DMS114 treated with DMSO at 0.1 percent for 48 hours (cell line): ENCODE data around the gene RGS6.
"Not testable (repeated sequence)": the region's sequence is repeated elsewhere in the genome, so short reads cannot be mapped to it uniquely, and the experiment has no call there.

Experiments used
- DNase-seq: peaks from one replicate; lab custom pipeline; 2025; ENCODE audit not compliant: unreplicated experiment; lab: John Stamatoyannopoulos, UW

The RGS6 gene

GRCh38 chr14:71932229-71932981 is at the start of gene RGS6:
RGS6 (plus strand) TSS chr14:71932429.
- DNase-seq: no peak

DNA sequence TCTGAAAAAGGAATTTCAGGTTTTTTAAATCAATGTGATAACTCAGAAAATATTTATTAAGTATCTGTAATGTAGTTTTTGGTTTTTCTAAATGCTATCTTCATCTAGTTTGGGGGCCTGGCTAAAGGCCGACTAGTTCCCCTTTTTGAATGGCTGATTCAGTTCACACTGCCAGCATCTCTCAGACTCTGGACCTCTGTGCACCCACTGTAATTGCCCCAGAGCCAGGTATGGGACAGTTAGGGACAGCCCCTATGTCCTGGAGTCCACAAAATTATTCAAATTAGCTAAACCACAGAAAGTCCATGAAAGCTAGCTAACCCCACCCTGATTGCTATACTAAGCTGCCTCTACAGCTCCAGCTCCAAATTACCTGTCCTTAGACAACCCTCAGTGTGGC is 49.1 kb upstream of the RGS6 start:
- DNase-seq: no peak

- no peak for DNase-seq
Measured at GRCh38 chr14:71885301-71885700, 46.9 kb upstream of the RGS6 start.

DNA sequence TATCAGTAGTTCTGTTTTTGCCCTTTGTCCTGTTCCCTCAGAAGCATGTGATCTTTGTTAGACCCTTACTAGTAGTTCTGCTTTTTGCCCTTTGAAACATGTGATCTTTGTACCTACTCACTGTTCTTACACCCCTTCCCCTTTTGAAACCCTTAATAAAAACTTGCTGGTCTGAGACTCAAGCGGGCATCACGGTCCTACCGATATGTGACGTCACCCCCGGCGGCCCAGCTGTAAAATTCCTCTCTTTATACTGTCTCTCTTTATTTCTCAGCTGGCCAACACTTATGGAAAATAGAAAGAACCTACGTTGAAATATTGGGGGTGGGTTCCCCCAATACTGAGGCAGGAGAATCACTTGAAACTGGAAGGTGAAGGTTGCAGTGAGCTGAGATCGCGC is 44.4 kb upstream of the RGS6 start:
- not testable (repeated sequence) for DNase-seq

- no peak for DNase-seq
Measured at GRCh38 chr14:71890541-71890940, 41.7 kb upstream of the RGS6 start.

DNA sequence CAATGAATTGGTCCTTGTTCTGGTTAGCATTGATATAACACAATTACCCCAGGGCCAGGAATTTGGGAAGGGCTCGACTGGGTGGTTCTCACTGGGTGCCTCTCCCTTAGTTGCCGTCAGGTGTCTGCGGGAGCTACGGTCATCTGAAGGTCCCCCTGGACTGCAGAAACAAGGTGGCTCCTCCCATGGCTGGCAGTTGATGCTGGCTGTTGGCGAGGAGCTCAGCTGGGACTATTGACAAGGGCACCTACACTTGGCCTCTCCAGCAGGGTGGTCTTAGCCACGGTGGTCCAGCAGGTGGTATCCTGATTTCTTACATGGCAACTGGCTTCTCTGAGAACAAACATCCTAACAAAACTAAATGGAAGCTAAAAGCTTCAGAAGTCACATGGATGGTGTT is 41.0 kb upstream of the RGS6 start:
- no peak for DNase-seq

DNA sequence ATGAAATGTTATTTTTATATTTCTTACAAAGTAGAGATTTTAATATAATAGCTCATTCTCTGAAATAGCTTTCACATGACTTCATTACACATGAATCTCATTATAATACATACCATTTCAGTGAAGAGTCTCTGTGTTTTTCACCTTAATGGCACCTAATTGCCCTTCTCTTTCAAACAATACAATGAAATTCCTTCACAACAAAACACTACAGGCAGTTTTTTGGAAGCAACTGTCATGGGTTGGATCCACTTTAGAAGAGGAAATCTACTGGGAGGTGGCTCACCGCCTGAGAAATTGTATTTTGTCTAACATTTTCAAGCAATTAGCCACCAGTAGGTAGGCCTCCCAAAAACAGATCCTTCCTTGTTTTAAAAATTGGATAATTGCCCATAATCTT is 40.3 kb upstream of the RGS6 start:
- no peak for DNase-seq

DNA sequence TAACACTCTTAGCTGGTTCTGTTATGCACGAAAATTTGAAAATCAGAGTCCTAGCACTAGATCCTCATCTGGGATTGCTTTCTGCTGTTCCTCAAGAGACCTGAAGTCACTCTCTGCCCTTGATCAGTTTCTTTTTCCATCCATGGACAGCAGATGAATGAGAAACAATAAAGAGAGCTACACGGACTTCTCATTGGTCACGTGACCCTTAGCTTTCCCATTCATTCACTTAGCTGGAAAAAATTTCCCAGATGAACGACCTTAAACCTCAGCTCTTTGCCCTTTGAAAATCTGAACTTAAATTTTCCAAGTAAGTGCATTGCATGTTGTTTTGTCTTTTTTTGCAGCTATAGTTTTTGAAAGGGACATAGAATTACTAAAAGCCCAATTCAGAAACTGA is 27.2 kb upstream of the RGS6 start:
- DNase-seq: no peak

DNA sequence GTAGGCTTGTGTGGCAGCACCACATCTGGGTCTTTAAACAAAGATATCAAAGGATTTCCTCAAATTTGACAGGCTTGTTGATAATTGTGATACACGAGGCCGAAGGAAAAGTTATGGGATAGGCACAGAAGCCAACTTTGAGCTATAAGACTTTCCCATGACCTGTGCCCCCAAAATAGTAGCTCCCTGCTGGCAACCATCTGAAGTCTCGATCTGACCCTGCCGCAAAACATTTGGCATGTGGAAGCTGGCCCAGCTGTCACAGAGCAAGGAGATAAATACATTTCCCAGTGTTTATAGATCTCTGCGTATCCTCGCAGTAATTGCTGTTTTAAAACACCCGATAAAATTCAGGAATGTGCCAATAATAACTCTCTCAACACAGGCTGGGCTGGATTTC is 26.4 kb upstream of the RGS6 start:
- no peak for DNase-seq

DNA sequence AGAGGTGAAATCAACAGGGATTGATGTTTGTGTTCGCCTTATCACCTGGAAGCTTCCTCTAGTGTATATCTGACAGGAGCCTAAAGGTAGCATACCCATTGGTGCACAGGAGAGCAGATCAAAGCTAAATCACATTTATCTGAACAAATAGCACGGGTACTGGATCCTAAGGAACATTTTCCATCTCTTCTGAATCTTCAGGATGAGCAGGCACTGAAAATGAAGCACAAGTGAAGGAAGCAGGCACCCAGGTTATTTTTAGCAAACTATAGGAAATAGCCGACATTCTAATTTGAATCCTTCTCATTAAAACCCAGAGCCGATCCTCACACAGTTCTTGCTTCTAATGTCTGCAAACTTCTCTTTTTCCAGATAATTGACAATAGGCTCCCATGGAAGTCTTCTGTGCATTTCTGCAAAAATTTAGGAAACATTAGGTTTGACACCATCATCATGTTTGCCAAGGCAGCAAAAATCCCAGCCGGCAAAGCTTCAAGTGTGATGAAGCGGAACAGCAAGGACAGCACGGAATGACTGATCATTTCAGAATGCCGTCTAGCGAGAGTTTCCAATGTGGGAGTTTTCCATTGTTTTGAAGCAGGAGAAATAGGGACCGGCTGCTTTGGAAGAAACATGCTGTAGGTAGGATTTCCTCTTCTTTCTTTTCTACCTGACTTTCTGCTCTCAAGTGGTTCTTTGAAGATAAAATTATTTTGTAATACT is 24.3 kb upstream of the RGS6 start:
- no peak for DNase-seq

DNA sequence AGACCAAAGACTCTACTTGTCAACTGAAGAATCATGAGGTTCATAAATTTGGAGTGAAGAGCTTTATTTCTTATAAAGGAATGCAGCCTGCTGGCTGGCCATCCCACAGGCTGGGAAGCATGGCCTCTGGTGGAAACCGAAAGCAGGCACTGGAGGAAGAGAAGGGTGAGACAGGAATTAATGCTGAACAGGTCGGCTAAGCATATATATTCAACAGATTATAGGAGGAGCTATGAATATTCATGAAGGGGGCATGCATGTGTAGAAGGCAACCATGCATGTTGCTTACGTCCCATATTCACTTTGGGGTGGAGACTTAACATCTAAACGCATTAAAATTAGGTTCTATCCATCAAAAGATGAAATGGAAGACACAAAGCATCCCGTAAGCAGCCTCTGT is 20.6 kb upstream of the RGS6 start:
- DNase-seq: no peak

DNA sequence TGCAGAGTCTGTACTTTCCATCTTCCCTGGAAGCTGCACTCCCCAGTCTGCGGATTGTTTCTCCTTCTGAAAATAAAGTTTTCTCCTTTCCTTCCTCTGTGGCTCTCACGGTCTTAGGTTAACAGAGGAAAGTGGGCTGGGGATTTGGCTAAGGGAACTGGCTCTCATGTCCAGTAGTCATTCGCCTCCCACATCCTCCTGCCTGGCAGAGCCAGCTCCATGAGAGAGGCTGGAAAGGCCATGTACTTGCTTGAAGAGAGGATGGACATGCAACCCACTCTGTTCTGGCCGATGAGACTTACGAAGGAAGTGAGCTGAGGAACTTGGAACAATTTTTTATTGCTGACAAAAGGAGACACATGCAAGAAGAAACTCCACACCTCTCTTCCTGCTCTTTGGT is 18.9 kb upstream of the RGS6 start:
- DNase-seq: no peak

DNA sequence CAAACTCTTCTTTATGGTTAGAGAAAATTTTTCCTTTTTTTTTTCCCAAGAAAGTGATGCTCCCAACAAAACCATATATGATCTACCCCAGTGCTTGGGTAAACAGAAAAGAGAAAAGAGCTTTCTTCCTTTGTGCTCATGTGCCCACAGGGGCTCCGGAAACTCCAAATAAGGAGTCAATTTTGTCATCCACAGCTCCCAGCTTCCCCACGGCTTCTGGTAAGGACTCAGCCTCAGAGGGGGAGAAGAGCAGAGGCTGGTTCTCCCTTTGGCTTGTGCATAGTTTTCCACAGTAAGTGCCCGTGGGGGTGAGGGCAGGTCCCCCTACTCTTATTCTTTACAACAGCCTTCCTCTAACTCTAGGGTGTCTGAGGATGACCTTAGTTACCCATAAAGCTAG is 13.3 kb upstream of the RGS6 start:
- DNase-seq: no peak

- DNase-seq: no peak
Measured at GRCh38 chr14:71923513-71923912, 8.7 kb upstream of the RGS6 start.

- no peak for DNase-seq
Measured at GRCh38 chr14:71931492-71932228, 569 bp upstream of the RGS6 start.

DNA sequence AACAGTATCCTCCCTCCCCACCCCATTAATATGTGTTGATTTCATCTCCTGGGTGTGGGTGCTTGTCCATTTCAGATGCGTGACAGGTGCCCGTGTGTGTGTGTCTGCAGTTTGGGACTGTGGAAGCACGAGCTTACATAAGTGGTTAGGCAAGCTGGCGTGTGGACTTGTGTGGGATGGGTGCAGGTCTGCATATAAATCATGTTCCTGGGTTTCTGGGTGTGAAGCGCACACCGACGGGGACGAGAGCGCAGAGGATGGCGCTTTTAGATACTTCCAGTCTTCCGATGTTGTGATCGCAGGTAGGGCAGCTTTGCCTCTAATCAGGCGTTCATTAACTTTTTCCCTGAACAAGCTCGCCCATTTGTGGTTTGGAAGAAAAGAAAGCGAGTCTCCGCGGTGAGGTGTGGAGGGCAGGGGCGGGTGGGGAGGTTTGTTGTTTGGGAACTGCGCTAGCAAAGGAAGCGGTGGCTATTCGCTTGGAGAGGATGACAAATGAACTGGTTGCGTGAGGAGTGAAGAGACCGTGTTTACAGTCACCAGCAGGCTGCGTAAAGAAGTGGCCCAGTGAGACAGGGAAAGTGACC is 865 bp downstream of the RGS6 start:
- no peak for DNase-seq

DNA sequence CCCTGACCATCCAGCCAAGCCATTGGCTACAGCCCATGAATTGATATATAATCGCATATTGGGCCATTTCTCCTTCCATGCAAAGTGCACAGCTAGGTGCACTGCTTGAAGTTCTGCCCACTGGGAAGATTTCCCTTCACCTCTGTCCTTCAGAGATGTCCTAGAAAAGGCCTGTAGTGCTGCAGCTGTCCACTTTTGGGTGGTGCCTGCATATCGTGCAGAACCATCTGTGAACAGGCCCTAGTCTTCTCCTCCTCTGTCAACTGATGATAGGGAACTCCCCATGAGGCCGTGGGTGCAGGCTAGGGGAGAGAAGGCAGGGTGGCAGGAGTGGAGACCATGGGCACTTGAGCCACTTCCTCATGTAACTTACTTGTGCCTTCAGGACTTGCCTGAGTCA is 6.0 kb downstream of the RGS6 start:
- not testable (repeated sequence) for DNase-seq

DNA sequence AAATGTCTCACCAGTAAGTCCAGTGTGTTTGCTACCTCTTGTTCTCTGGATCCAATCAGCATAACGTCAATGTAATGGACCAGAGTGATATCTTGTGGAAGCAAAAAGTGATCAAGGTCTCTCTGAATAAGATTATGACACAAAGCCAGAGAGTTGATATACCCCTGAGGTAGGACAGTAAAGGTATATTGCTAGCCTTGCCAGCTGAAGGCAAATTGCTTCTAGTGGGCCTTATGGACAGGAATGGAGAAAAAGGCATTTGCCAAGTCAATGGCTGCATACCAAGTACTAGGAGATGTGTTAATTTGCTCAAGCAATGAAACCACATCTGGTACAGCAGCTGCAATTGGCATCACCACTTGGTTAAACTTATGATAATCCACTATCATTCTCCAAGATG is 7.1 kb downstream of the RGS6 start:
- DNase-seq: not testable (repeated sequence)

GRCh38 chr14:71940500-71940899 is 8.3 kb downstream of the RGS6 start:
- DNase-seq: not testable (repeated sequence)

GRCh38 chr14:71941616-71942015 is 9.4 kb downstream of the RGS6 start:
- not testable (repeated sequence) for DNase-seq

DNA sequence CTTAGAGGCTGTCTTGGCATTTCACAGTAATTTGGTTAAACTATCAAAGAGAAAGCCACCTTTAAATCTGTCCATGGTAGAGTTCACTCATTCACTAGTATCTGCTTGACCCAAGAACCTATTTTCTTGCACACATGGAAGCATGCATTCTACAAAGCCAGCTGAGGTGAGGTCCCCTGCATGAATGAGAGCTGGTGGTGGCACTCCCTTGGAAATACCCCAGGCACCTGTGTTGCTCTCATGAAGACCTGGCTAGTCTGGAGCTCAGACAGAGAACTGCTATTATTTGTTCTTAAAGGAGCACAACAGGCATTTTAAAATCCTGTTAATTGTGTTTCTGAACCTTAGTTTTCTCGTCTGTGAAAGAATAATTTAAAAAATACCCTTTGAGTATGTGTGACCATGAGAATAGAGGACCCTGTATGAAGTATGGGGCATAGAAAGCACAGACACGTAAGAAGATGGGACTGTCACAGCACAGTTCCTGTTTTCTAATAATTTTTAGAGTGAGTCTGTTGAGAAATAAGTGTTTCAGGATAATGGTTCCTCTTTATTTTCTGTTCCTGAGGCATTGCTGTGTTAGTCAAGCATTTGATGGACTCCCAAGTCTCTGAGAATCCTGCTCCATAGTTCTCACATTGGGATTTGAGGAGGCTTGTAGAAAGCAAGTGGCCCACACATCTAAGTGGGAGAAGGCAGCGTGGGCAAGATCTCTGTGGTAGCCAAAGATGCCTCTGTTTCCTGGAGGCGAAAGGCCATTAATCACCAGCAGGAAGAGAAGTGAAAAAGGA is 10.9 kb downstream of the RGS6 start:
- DNase-seq: no peak
